Common myeloid progenitor, CD34-positive (primary cell): ENCODE measurements around the gene AMPD3.

Source experiments
- CTCF ChIA-PET: fragments of 350-600 bp; sonication (Branson Sonifier 250); formaldehyde crosslinking; loops from one replicate; lab custom pipeline; 2021; ENCODE audit warnings: antibody characterized with exemption; lab: Charles Lee
- POLR2A ChIA-PET: fragments of 350-600 bp; sonication (Branson Sonifier 250); formaldehyde crosslinking; loops from one replicate; lab custom pipeline; 2021; ENCODE audit warnings: antibody characterized with exemption; lab: Charles Lee
- DNase-seq, 3 donors: peaks; one replicate each; pipeline versions ENCODE4 v3.0.0 to v3.0.0-alpha.2; 2013
- H3K27ac ChIP-seq, 2 experiments: 1 replicate in 1 of 2; 2 replicates in 1 of 2; pipeline ENCODE4 v1.7.0; 2013; ENCODE audit warnings: inconsistent platforms in 2 of 2, low read length in 2 of 2, mild to moderate bottlenecking in 2 of 2, low read depth in 1 of 2, moderate library complexity in 1 of 2; ENCODE audit not compliant: severe bottlenecking in 2 of 2, insufficient read depth in 1 of 2, poor library complexity in 1 of 2
- H3K27me3 ChIP-seq, 5 experiments: replicated peaks in 2 of 5; 1 replicate in 3 of 5; 2 replicates in 2 of 5; pipeline versions ENCODE4 v1.6.1 to v1.7.0; 2013; ENCODE audit warnings: low read length in 4 of 5, mild to moderate bottlenecking in 2 of 5, moderate library complexity in 2 of 5, inconsistent platforms in 1 of 5; ENCODE audit not compliant: insufficient read depth in 5 of 5, control insufficient read depth in 4 of 5
- H3K36me3 ChIP-seq, 4 experiments: 1 replicate in 2 of 4; 2 replicates in 2 of 4; pipeline versions ENCODE4 v1.6.1 to v1.7.0; 2013; ENCODE audit warnings: low read length in 3 of 4, control low read depth in 1 of 4, mild to moderate bottlenecking in 1 of 4; ENCODE audit not compliant: control insufficient read depth in 4 of 4, insufficient read depth in 4 of 4
- H3K4me1 ChIP-seq, 4 experiments: 1 replicate in 3 of 4; 2 replicates in 1 of 4; pipeline versions ENCODE4 v1.6.1 to v1.7.1; 2013; ENCODE audit warnings: low read length in 3 of 4, mild to moderate bottlenecking in 3 of 4, control low read depth in 1 of 4, inconsistent platforms in 1 of 4, moderate library complexity in 1 of 4; ENCODE audit not compliant: control insufficient read depth in 4 of 4, insufficient read depth in 4 of 4; ENCODE audit errors: control extremely low read depth in 1 of 4
- H3K4me3 ChIP-seq, 7 experiments: 1 replicate in 4 of 7; 2 replicates in 3 of 7; pipeline versions ENCODE4 v1.5.1 to v1.7.0; 2013; ENCODE audit warnings: mild to moderate bottlenecking in 7 of 7, low read length in 6 of 7, moderate library complexity in 6 of 7, inconsistent platforms in 2 of 7, low read depth in 2 of 7, control low read depth in 1 of 7; ENCODE audit not compliant: insufficient read depth in 4 of 7, control insufficient read depth in 1 of 7; ENCODE audit errors: extremely low read depth in 1 of 7
- H3K9me3 ChIP-seq, 5 experiments: 1 replicate in 4 of 5; 2 replicates in 1 of 5; pipeline versions ENCODE4 v1.6.1 to v1.7.1; 2013; ENCODE audit warnings: low read length in 4 of 5, mild to moderate bottlenecking in 2 of 5, inconsistent platforms in 1 of 5, low read depth in 1 of 5, moderate library complexity in 1 of 5; ENCODE audit not compliant: control insufficient read depth in 4 of 5, insufficient read depth in 2 of 5; ENCODE audit errors: control extremely low read depth in 1 of 5
- whole genome bisulfite sequencing: methylation state at CpG from one replicate; pipeline ENCODE4 v1.1.5; 2013; ENCODE audit not compliant: insufficient coverage; 5-methylcytosine and 5-hydroxymethylcytosine counted together

AMPD3 gene

GRCh38 chr11:10410106-10410843 is 44.8 kb upstream of the AMPD3 start:
- DNase-seq: no peak
- H3K9me3 ChIP-seq: no peaks in the 10 kb centered on the region
- H3K27ac ChIP-seq: no peak overlapping the region
- peaks cover 16 to 81% (median 59%) of the 10 kb centered on the region in 4 experiments for H3K4me1 ChIP-seq
- ChIA-PET CTCF (interaction anchor here (1.0 to 12.2 kb wide), 9 partner anchors 7 to 331 kb away, joined by 3 to 166 read pairs (median 5); partner anchors contain the start of gene AMPD3), POLR2A (no interaction called here)
- H3K36me3 ChIP-seq: no peaks in the 10 kb centered on the region
- 90% methylated on average over 6 of the region's 8 CpGs for WGBS
- H3K4me3 ChIP-seq: no peak overlapping the region
- H3K27me3 ChIP-seq: no peaks in the 10 kb centered on the region

GRCh38 chr11:10410844-10411200 is 44.2 kb upstream of the AMPD3 start:
- 100% methylated on average over 2 of the region's 2 CpGs for WGBS
- Histone ChIP-seq H3K4me1 (peaks cover 21 to 86% (median 64%) of the 10 kb centered on the region in 4 experiments), H3K9me3 (no peaks in the 10 kb centered on the region), H3K27me3 (no peaks in the 10 kb centered on the region), H3K4me3 (no peak overlapping the region), H3K36me3 (no peaks in the 10 kb centered on the region), H3K27ac (no peak overlapping the region)
- ChIA-PET CTCF (interaction anchor here (1.4 to 12.2 kb wide), 6 partner anchors 7 to 327 kb away, joined by 5 to 166 read pairs (median 28); partner anchors contain the start of gene AMPD3), POLR2A (no interaction called here)
- no peak for DNase-seq

GRCh38 chr11:10412266-10412665 is 42.8 kb upstream of the AMPD3 start:
- POLR2A ChIA-PET: no interaction called here
- H3K27ac ChIP-seq: no peak overlapping the region

GRCh38 chr11:10413268-10413667 is 41.8 kb upstream of the AMPD3 start:
- H3K4me1 ChIP-seq: peaks cover 21 to 70% (median 56%) of the 10 kb centered on the region in 4 experiments
- H3K4me3 ChIP-seq: no peak overlapping the region
- POLR2A ChIA-PET: interaction anchor here (0.6 to 2.2 kb wide), 4 partner anchors 29 to 77 kb away, joined by 3 to 15 read pairs (median 8); no protein-coding TSS in a partner anchor
- 32% methylated on average over 4 of the region's 6 CpGs for WGBS
- no peak overlapping the region for H3K27ac ChIP-seq
- no peaks in the 10 kb centered on the region for H3K9me3 ChIP-seq
- H3K27me3 ChIP-seq: no peaks in the 10 kb centered on the region
- CTCF ChIA-PET: interaction anchor here (0.6 to 12.2 kb wide), 39 partner anchors 10 to 325 kb away, joined by 3 to 166 read pairs (median 5); partner anchors contain the start of genes AMPD3 and RNF141
- peak; percentile 60 to 74 (median 69) for DNase-seq
- H3K36me3 ChIP-seq: no peaks in the 10 kb centered on the region

More at GRCh38 chr11:10412266-10412665, 42.8 kb upstream of the AMPD3 start:
- H3K9me3 ChIP-seq: no peaks in the 10 kb centered on the region
- 100% methylated on average over 3 of the region's 3 CpGs for WGBS
- CTCF ChIA-PET: interaction anchor here (1.1 to 12.2 kb wide), 8 partner anchors 9 to 326 kb away, joined by 3 to 166 read pairs (median 10); partner anchors contain the start of genes AMPD3 and RNF141
- no peaks in the 10 kb centered on the region for H3K27me3 ChIP-seq
- no peak for DNase-seq
- peaks cover 21 to 80% (median 61%) of the 10 kb centered on the region in 4 experiments for H3K4me1 ChIP-seq
- no peak overlapping the region for H3K4me3 ChIP-seq
- no peaks in the 10 kb centered on the region for H3K36me3 ChIP-seq

GRCh38 chr11:10414181-10414580 is 40.9 kb upstream of the AMPD3 start:
- WGBS: 0% methylated on average over 1 of the region's 8 CpGs
- H3K4me3 ChIP-seq: peak overlapping the region in 5 of 7 experiments; percentile 0 to 57 (median 23)
- ChIA-PET CTCF (interaction anchor here (0.8 to 12.2 kb wide), 34 partner anchors 11 to 352 kb away, joined by 3 to 166 read pairs (median 5); partner anchors contain the start of genes AMPD3 and RNF141), POLR2A (interaction anchor here (0.6 to 2.2 kb wide), 7 partner anchors 28 to 953 kb away, joined by 3 to 15 read pairs (median 5); partner anchors contain the start of genes AMPD3 and ZNF143)
- peak; percentile 76 to 93 (median 92) for DNase-seq
- peaks cover 21 to 63% (median 51%) of the 10 kb centered on the region in 4 experiments for H3K4me1 ChIP-seq
- no peaks in the 10 kb centered on the region for H3K36me3 ChIP-seq
- H3K9me3 ChIP-seq: no peaks in the 10 kb centered on the region
- H3K27me3 ChIP-seq: no peaks in the 10 kb centered on the region
- peak overlapping the region; percentile 47 to 66 for H3K27ac ChIP-seq

- peak; percentile 88 to 96 (median 94) for DNase-seq
- POLR2A ChIA-PET: interaction anchor here (0.6 to 2.2 kb wide), 6 partner anchors 27 to 954 kb away, joined by 3 to 15 read pairs (median 6); partner anchors contain the start of genes AMPD3 and ZNF143
- H3K27ac ChIP-seq: peak overlapping the region; percentile 36 to 47
- no peaks in the 10 kb centered on the region for H3K9me3 ChIP-seq
- H3K27me3 ChIP-seq: no peaks in the 10 kb centered on the region
- peaks cover 21 to 58% (median 46%) of the 10 kb centered on the region in 4 experiments for H3K4me1 ChIP-seq
- no peaks in the 10 kb centered on the region for H3K36me3 ChIP-seq
- CTCF ChIA-PET: interaction anchor here (0.6 to 12.2 kb wide), 22 partner anchors 11 to 324 kb away, joined by 3 to 166 read pairs (median 6); partner anchors contain the start of genes AMPD3 and RNF141
- 0% methylated on average over 9 of the region's 10 CpGs for WGBS
- peak overlapping the region in 4 of 7 experiments; percentile 16 to 57 (median 22) for H3K4me3 ChIP-seq
Observed at GRCh38 chr11:10414659-10415058, 40.4 kb upstream of the AMPD3 start.
